Smooth muscle cell (in vitro differentiated cells): Measurements from ENCODE around the gene FSTL3. TPM values are rescaled to one million over a fixed set of nuclear protein-coding genes. Genes with fewer than 3 reads are reported as not detected.

Experiments
- DNase-seq: peaks from one replicate; lab custom pipeline; 2025; ENCODE audit not compliant: unreplicated experiment; lab: John Stamatoyannopoulos, UW
- H2AFZ ChIP-seq: fragments of 200-600 bp; sonication (generic); 2 replicates; pipeline ENCODE4 v1.6.0; 2016; ENCODE audit warnings: antibody characterized with exemption, low read depth, mild to moderate bottlenecking
- H3F3A ChIP-seq: fragments of 200-600 bp; sonication (generic); 2 replicates; pipeline ENCODE4 v1.6.0; 2017; ENCODE audit warnings: antibody characterized with exemption, low read depth
- H3K27ac ChIP-seq: fragments of 200-600 bp; sonication (generic); 2 replicates; pipeline ENCODE4 v1.5.1; 2016; ENCODE audit warnings: low read depth, mild to moderate bottlenecking
- H3K27me3 ChIP-seq: fragments of 200-600 bp; sonication (generic); 2 replicates; pipeline ENCODE4 v1.6.1; 2016; ENCODE audit warnings: low read depth, mild to moderate bottlenecking
- H3K36me3 ChIP-seq: fragments of 200-600 bp; sonication (generic); 2 replicates; pipeline ENCODE4 v1.5.1; 2016; ENCODE audit warnings: low read depth
- H3K4me1 ChIP-seq: fragments of 200-600 bp; sonication (generic); 2 replicates; pipeline ENCODE4 v1.5.1; 2016; ENCODE audit warnings: low read depth
- H3K4me2 ChIP-seq: fragments of 200-600 bp; sonication (generic); 2 replicates; pipeline ENCODE4 v1.6.0; 2016; ENCODE audit warnings: mild to moderate bottlenecking
- H3K4me3 ChIP-seq: fragments of 200-600 bp; sonication (generic); 2 replicates; pipeline ENCODE4 v1.5.1; 2016; ENCODE audit warnings: mild to moderate bottlenecking
- H3K79me2 ChIP-seq: fragments of 200-600 bp; sonication (generic); 2 replicates; pipeline ENCODE4 v1.6.0; 2016; ENCODE audit warnings: low read depth, mild to moderate bottlenecking
- H3K9ac ChIP-seq: fragments of 200-600 bp; sonication (generic); 2 replicates; pipeline ENCODE4 v1.6.0; 2016; ENCODE audit warnings: low read depth
- H3K9me3 ChIP-seq: fragments of 200-600 bp; sonication (generic); replicated peaks from 2 replicates; pipeline ENCODE4 v1.5.1; 2016; ENCODE audit warnings: low read depth
- H4K20me1 ChIP-seq: fragments of 200-600 bp; sonication (generic); 2 replicates; pipeline ENCODE4 v1.6.0; 2016; ENCODE audit warnings: low read depth
- CTCF ChIP-seq: fragments of 200-600 bp; sonication (generic); IDR thresholded peaks from 2 replicates; pipeline ENCODE4 v1.5.1; 2017; ENCODE audit warnings: borderline replicate concordance, mild to moderate bottlenecking, antibody characterized with exemption; ENCODE audit not compliant: insufficient read depth, poor library complexity, severe bottlenecking
- WGBS: methylation state at CpG from one replicate; pipeline ENCODE4 v1.1.7; 2016; ENCODE audit warnings: low lambda C conversion rate; 5-methylcytosine and 5-hydroxymethylcytosine counted together
- polyA plus RNA-seq: library from polyadenylated mRNA; unstranded; fragments of >200 nt; fragmentation: Nextera tagmentation; extraction: Ambion mirVana; gene quantifications from 2 replicates; pipeline ENCODE4 v1.2.1, GENCODE V29; 2016
- total RNA-seq: library from RNA; depleted of rRNA; stranded (reverse); fragments of >200 nt; gene quantifications from 2 replicates; pipeline ENCODE4 v1.2.3, GENCODE V29; 2014

Gene FSTL3
- total and polyA plus RNA-seq, 2 experiments from 2014 or later: 132 to 172 TPM

DNA sequence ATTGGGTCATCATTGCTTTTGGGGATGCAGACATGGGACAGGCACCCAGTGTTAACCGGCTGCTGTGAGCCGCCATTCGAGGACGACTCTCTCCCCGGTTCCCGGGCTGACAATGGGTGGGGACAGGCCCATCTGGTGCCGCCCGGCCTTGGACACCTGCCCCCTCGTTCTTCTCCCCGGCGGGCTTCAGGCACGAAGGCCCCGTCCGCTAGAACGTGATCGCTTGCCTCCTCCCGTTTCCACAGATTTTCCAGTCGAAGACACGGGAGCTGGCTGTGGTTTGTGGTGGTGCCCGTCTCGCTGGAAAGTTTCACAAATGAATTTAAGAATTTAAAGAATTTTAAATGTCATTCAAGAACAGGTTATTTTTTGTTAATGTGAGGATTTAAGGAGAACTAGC lies 34.6 kb downstream of the FSTL3 start:
- DNase-seq: no peak
- Histone ChIP-seq H4K20me1 (peaks cover 11% of the 10 kb centered on the region), H3K36me3 (no peaks in the 10 kb centered on the region), H3K4me2 (no peak overlapping the region), H3K27me3 (no peaks in the 10 kb centered on the region), H3K9me3 (no peaks in the 10 kb centered on the region), H3F3A (no peaks in the 10 kb centered on the region), H3K27ac (no peak overlapping the region), H3K79me2 (peaks cover 10% of the 10 kb centered on the region), H3K4me1 (peaks cover 15% of the 10 kb centered on the region), H2AFZ (no peak overlapping the region), H3K9ac (no peak overlapping the region), H3K4me3 (no peak overlapping the region)
- no peak for TF ChIP-seq CTCF
- WGBS: 83% methylated on average over 20 of the region's 21 CpGs

- Histone ChIP-seq H2AFZ (no peak overlapping the region), H3K79me2 (peaks cover 10% of the 10 kb centered on the region), H3F3A (no peaks in the 10 kb centered on the region), H3K9ac (no peak overlapping the region), H3K4me1 (peaks cover 15% of the 10 kb centered on the region), H4K20me1 (peaks cover 11% of the 10 kb centered on the region), H3K9me3 (no peaks in the 10 kb centered on the region), H3K27me3 (no peaks in the 10 kb centered on the region), H3K4me3 (no peak overlapping the region), H3K4me2 (no peak overlapping the region), H3K36me3 (no peaks in the 10 kb centered on the region), H3K27ac (no peak overlapping the region)
- WGBS: 62% methylated on average over 8 of the region's 8 CpGs
- TF ChIP-seq CTCF: no peak
- DNase-seq: no peak
Observed at GRCh38 chr19:711254-711653, 35.1 kb downstream of the FSTL3 start.

GRCh38 chr19:715347-715746 lies 39.2 kb downstream of the FSTL3 start:
- H3F3A ChIP-seq: no peaks in the 10 kb centered on the region
- DNase-seq: no peak
- WGBS: 100% methylated on average over 3 of the region's 3 CpGs
- H3K9me3 ChIP-seq: no peaks in the 10 kb centered on the region
- H3K36me3 ChIP-seq: no peaks in the 10 kb centered on the region
- H3K4me3 ChIP-seq: no peak overlapping the region
- peaks cover 11% of the 10 kb centered on the region for H4K20me1 ChIP-seq
- no peak overlapping the region for H2AFZ ChIP-seq
- H3K79me2 ChIP-seq: peaks cover 10% of the 10 kb centered on the region
- no peak overlapping the region for H3K4me2 ChIP-seq
- H3K4me1 ChIP-seq: peaks cover 7% of the 10 kb centered on the region
- H3K27me3 ChIP-seq: no peaks in the 10 kb centered on the region
- no peak overlapping the region for H3K9ac ChIP-seq
- no peak overlapping the region for H3K27ac ChIP-seq
- no peak for TF ChIP-seq CTCF

- DNase-seq: no peak
- Histone ChIP-seq H3K27ac (no peak overlapping the region), H2AFZ (no peak overlapping the region), H3K9me3 (no peaks in the 10 kb centered on the region), H3K4me1 (no peaks in the 10 kb centered on the region), H3K79me2 (peaks cover 6% of the 10 kb centered on the region), H3F3A (no peaks in the 10 kb centered on the region), H3K27me3 (no peaks in the 10 kb centered on the region), H3K9ac (no peak overlapping the region), H3K4me2 (no peak overlapping the region), H4K20me1 (peaks cover 14% of the 10 kb centered on the region), H3K36me3 (no peaks in the 10 kb centered on the region), H3K4me3 (no peak overlapping the region)
- WGBS: 77% methylated on average over 21 of the region's 23 CpGs
- TF ChIP-seq CTCF: no peak
Observed at GRCh38 chr19:718251-718951, 42.2 kb downstream of the FSTL3 start.
